NCI-H2196 (cell line): Measurements from ENCODE around the gene IMMP1L.

ENCODE experiments used
- DNase-seq: peaks from one replicate; lab custom pipeline; 2025; ENCODE audit not compliant: unreplicated experiment; lab: John Stamatoyannopoulos, UW

The IMMP1L gene

DNA sequence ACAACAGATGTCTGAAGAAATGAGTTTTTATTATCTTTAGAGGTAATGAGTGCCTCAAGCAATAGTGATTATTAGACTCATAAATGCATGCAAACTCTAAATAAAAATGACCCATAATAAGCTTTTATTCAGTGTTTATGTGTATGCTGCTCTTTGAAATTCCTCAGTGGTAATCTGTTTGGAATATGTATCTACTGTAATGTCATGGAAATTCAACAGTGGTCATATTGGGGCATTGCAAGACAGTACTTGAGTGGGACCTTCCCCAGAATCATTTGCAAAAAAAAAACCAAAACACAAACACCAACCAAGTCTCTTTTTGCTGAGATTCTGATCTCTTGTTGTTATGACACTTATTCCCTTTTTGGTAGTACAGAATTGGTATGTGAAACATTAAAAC, 104.8 kb downstream of the IMMP1L start:
- DNase-seq: no peak

DNA sequence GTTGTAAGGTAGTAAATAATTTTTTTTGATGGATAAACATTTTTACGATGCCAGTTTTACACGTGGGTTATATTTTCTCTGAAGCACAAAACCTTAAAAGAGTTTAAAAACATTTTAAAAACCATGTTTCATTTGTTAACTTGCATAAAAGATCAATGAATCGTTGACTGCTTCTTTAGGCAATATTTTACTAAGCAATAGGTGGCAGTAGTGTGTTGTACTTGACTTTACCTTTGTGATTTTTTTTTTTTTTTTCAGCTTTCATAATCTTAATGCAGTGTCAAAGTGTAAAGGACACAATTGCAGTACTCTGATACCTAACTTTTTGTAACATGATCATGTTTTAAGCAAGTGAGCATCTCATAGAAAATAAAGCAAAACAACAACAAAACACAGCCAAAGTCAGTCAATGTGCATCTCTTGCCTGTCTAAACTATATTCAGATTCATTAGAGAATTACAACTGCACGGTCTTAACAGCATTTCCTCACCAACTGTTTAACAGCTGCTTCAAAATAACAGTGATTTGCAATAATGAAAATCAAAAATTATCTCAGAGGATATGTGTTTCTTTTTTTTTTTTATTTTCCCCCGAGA, 112.1 kb downstream of the IMMP1L start:
- DNase-seq: peak; percentile 30

DNA sequence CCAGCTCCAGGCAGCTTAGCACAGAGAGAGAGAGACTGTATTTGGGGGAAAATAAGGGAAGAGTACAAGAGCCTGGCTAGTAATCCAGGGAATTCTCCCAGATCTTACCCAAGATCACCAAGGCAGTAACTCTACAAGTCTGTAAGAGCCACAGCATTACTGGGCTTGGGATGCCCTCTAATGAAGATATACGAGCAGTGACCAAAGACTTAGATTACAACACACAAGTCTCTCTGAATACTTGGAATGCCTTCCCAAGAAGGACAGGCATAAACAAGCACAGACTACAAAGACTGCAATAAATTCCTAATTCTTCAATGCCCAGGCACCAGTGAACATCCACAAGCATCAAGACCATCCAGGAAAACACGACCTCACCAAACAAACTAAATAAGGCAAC, 122.0 kb downstream of the IMMP1L start:
- DNase-seq: no peak

DNA sequence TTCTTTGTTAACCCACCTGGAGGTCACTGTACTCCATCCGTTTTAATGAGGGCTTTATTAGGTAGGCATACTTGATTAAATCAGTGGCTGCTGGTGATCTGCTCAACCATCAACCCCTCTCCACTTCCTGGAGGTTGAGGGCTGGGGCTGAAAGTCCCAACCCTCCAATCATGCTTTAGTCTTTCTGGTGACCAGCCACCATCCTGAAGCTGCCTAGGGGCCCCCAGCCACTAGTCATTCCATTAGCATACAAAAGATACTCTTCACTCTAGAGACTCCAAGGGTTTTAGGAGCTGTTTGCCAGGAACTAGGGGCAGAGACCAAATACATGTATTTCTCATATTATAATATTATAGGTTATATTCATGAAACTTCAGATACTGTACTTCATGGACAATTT, 126.3 kb downstream of the IMMP1L start:
- no peak for DNase-seq
